HG03108 (cell line): ENCODE data around the gene OR4K5.
"Not testable (repeated sequence)": the region's sequence is repeated elsewhere in the genome, so short reads cannot be mapped to it uniquely, and the experiment has no call there.

Experiments
- ATAC-seq: cut with Tn5 transposase; IDR thresholded peaks from one replicate; pipeline ENCODE4 v1.9.1; 2021; ENCODE audit warnings: moderate library complexity; ENCODE audit not compliant: unreplicated experiment

The OR4K5 gene

GRCh38 chr14:19920021-19920657, at the start of gene OR4K5:
OR4K5 (plus strand) TSS chr14:19920607; CDS start chr14:19920607, 0 bp downstream.
- ATAC-seq: no peak

- no peak for ATAC-seq
Observed at GRCh38 chr14:19873178-19873577, 47.2 kb upstream of the OR4K5 start.

GRCh38 chr14:19874842-19875241, 45.6 kb upstream of the OR4K5 start, which contains the start of gene OR4K2:
OR4K2 (plus strand) TSS chr14:19875142; CDS start chr14:19876268, 1,126 bp downstream.
- no peak for ATAC-seq

GRCh38 chr14:19878029-19878642, 42.3 kb upstream of the OR4K5 start:
- no peak for ATAC-seq

GRCh38 chr14:19895282-19895681, 25.1 kb upstream of the OR4K5 start:
- ATAC-seq: no peak

GRCh38 chr14:19900999-19901398, 19.4 kb upstream of the OR4K5 start:
- ATAC-seq: no peak

- ATAC-seq: no peak
Observed at GRCh38 chr14:19902409-19902808, 18.0 kb upstream of the OR4K5 start.

- ATAC-seq: no peak
Observed at GRCh38 chr14:19906665-19907064, 13.7 kb upstream of the OR4K5 start.

GRCh38 chr14:19911114-19911513, 9.3 kb upstream of the OR4K5 start:
- no peak for ATAC-seq

- no peak for ATAC-seq
Observed at GRCh38 chr14:19917243-19917642, 3.2 kb upstream of the OR4K5 start.

- ATAC-seq: no peak
Observed at GRCh38 chr14:19917955-19918518, 2.4 kb upstream of the OR4K5 start.

GRCh38 chr14:19918553-19919264, 1.7 kb upstream of the OR4K5 start:
- ATAC-seq: no peak

- no peak for ATAC-seq
Observed at GRCh38 chr14:19930617-19931016, 10.2 kb downstream of the OR4K5 start, which contains the start of gene OR4K1. OR4K1 (plus strand) TSS chr14:19930917; CDS start chr14:19935667, 4,750 bp downstream.

- ATAC-seq: no peak
Observed at GRCh38 chr14:19941668-19942067, 21.3 kb downstream of the OR4K5 start.

- ATAC-seq: no peak
Observed at GRCh38 chr14:19947413-19948090, 27.1 kb downstream of the OR4K5 start.

- ATAC-seq: no peak
Observed at GRCh38 chr14:19949218-19949617, 28.8 kb downstream of the OR4K5 start.

GRCh38 chr14:19969735-19970134, 49.3 kb downstream of the OR4K5 start:
- not testable (repeated sequence) for ATAC-seq
